Keratinocyte (primary cell): ENCODE results near the gene MARCHF10. TPM values are rescaled to one million over a fixed set of nuclear protein-coding genes. Genes with fewer than 3 reads are reported as not detected.
"Not testable (repeated sequence)": the region's sequence is repeated elsewhere in the genome, so short reads cannot be mapped to it uniquely, and the experiment has no call there.

Experiments
- DNase-seq: peaks from one replicate; pipeline ENCODE4 v3.0.0-alpha.2; 2011; ENCODE audit warnings: low read depth, missing footprints, low spot score
- FAIRE-seq: peaks from 2 replicates; lab custom pipeline; 2011; peaks lifted over from hg19 to GRCh38; lab: Jason Lieb, UNC
- H2AFZ ChIP-seq: 2 replicates; pipeline ENCODE4 v1.6.0; 2012; ENCODE audit warnings: low read length, control low read depth, inconsistent platforms; ENCODE audit not compliant: control insufficient read depth
- H3K27ac ChIP-seq: 2 replicates; pipeline ENCODE4 v1.5.1; 2011; ENCODE audit warnings: low read length; ENCODE audit not compliant: control insufficient read depth, insufficient read depth
- H3K27me3 ChIP-seq: 3 replicates; pipeline ENCODE4 v1.6.0; 2011; ENCODE audit warnings: low read length; ENCODE audit not compliant: control insufficient read depth, insufficient read depth; ENCODE audit errors: extremely low read depth
- H3K36me3 ChIP-seq, 2 experiments: 2 replicates in 1 of 2; 3 replicates in 1 of 2; pipeline ENCODE4 v1.5.1; 2011; ENCODE audit warnings: low read length in 2 of 2, mild to moderate bottlenecking in 1 of 2; ENCODE audit not compliant: control insufficient read depth in 2 of 2, insufficient read depth in 2 of 2; ENCODE audit errors: extremely low read depth in 1 of 2
- H3K4me1 ChIP-seq: 3 replicates; pipeline ENCODE4 v1.5.1; 2011; ENCODE audit warnings: low read length; ENCODE audit not compliant: control insufficient read depth, insufficient read depth; ENCODE audit errors: extremely low read depth
- H3K4me2 ChIP-seq: 3 replicates; pipeline ENCODE4 v1.6.0; 2011; ENCODE audit warnings: low read depth, low read length; ENCODE audit not compliant: control insufficient read depth, insufficient read depth; ENCODE audit errors: extremely low read depth
- H3K4me3 ChIP-seq, 3 experiments: fragments of 200-600 bp in 1 of 3; sonication (generic) in 1 of 3; 2 replicates in 2 of 3; 3 replicates in 1 of 3; pipeline ENCODE4 v1.5.1; 2011 to 2016; ENCODE audit warnings: low read length in 3 of 3, mild to moderate bottlenecking in 3 of 3, control low read depth in 2 of 3, inconsistent platforms in 1 of 3, low read depth in 1 of 3, mixed read lengths in 1 of 3, mixed run types in 1 of 3, moderate library complexity in 1 of 3; ENCODE audit not compliant: control insufficient read depth in 2 of 3, insufficient read depth in 2 of 3; ENCODE audit errors: extremely low read depth in 1 of 3
- H3K79me2 ChIP-seq: 2 replicates; pipeline ENCODE4 v1.6.0; 2012; ENCODE audit warnings: low read length; ENCODE audit not compliant: control insufficient read depth, insufficient read depth
- H3K9ac ChIP-seq: 3 replicates; pipeline ENCODE4 v1.6.0; 2011; ENCODE audit warnings: low read length; ENCODE audit not compliant: control insufficient read depth, insufficient read depth; ENCODE audit errors: extremely low read depth
- H3K9me1 ChIP-seq: 3 replicates; pipeline ENCODE4 v1.6.0; 2011; ENCODE audit warnings: low read length; ENCODE audit not compliant: control insufficient read depth, insufficient read depth; ENCODE audit errors: extremely low read depth
- H3K9me3 ChIP-seq: 2 replicates; pipeline ENCODE4 v1.5.1; 2012; ENCODE audit warnings: low read depth, low read length; ENCODE audit not compliant: control insufficient read depth
- H4K20me1 ChIP-seq: 3 replicates; pipeline ENCODE4 v1.6.0; 2011; ENCODE audit warnings: low read length; ENCODE audit not compliant: control insufficient read depth, insufficient read depth; ENCODE audit errors: extremely low read depth
- CTCF ChIP-seq, 3 experiments: IDR thresholded peaks in 1 of 3; conservative IDR thresholded peaks in 1 of 3; optimal IDR thresholded peaks in 1 of 3; 2 replicates in 2 of 3; 3 replicates in 1 of 3; pipeline versions ENCODE3 to v1.5.1; 2011; ENCODE audit warnings: low read length in 3 of 3, mild to moderate bottlenecking in 3 of 3, moderate library complexity in 2 of 3, control low read depth in 1 of 3, inconsistent platforms in 1 of 3; ENCODE audit not compliant: insufficient read depth in 2 of 3; ENCODE audit errors: extremely low read depth in 1 of 3
- EZH2 ChIP-seq: IDR thresholded peaks from one replicate; pipeline ENCODE4 v1.6.1; 2012; ENCODE audit warnings: inconsistent platforms, mild to moderate bottlenecking, low read length, moderate library complexity
- dilution Hi-C: fragments of 300-500 bp; cut with MboI; formaldehyde crosslinking; loops from one replicate; pipeline ENCODE4 v1.7.0; 2020; ENCODE audit warnings: low sequenced_read_pairs; ENCODE audit not compliant: extremely low pct_ligation_motif_present
- polyA plus RNA-seq, 5 experiments: library from polyadenylated mRNA; depleted of rRNA in 3 of 5; stranded (reverse) in 3 of 5; stranded (forward) in 1 of 5; unstranded in 1 of 5; fragments of >200 nt; gene quantifications; 1 replicate in 1 of 5; 2 replicates in 3 of 5; 3 replicates in 1 of 5; pipeline versions ENCODE4 v1.2.1 to v1.2.3, GENCODE V29; 2011 to 2012; ENCODE audit warnings: missing spikeins in 2 of 5, low read depth in 1 of 5, low replicate concordance in 1 of 5

MARCHF10 gene
- polyA plus RNA-seq, 1 donor (not counting 4 experiments of a cell fraction or from before 2014, with no cell fraction given): not detected

DNA sequence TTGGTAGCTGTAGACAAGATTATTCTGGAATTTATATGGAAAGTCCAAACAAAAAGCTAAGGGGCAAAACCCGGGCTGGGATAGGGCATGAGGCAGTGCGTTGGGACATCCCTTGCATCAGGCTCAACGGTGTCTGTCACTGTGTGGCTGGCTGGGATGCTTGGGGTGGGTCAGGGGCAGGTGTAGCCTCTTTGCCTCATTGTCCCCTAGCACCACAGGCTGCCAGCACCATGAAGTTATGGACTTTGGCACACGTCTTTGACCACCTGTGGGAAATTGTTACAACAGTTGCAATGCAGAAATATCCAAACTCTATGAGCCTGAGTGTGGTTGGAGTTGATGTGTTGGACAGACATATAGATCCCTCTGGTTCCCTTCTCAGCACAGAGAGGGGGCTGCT, 32.8 kb upstream of the MARCHF10 start:
- H3K4me1 ChIP-seq: no peaks in the 10 kb centered on the region
- DNase-seq: no peak
- no peaks in the 10 kb centered on the region for H3K9me3 ChIP-seq
- H3K4me2 ChIP-seq: no peak overlapping the region
- no peaks in the 10 kb centered on the region for H3K36me3 ChIP-seq
- dilution Hi-C loops: no loop called here
- TF ChIP-seq CTCF (optimal IDR thresholded peaks at IDR 0.05 in 1 of 3, IDR thresholded peaks at IDR 0.05 in 1 of 3, conservative IDR thresholded peaks at IDR 0.05 in 1 of 3; ENCODE audit: extremely low read depth in 1 of 3, insufficient read depth in 2 of 3, low read length in 3 of 3): no peak
- no peak for TF ChIP-seq EZH2
- H3K9me1 ChIP-seq: no peaks in the 10 kb centered on the region
- H3K9ac ChIP-seq: no peak overlapping the region
- H3K27me3 ChIP-seq: no peaks in the 10 kb centered on the region
- no peak overlapping the region for H2AFZ ChIP-seq
- no peak overlapping the region for H3K27ac ChIP-seq
- H3K4me3 ChIP-seq: no peak overlapping the region
- FAIRE-seq: no peak
- H4K20me1 ChIP-seq: no peaks in the 10 kb centered on the region
- H3K79me2 ChIP-seq: no peaks in the 10 kb centered on the region

DNA sequence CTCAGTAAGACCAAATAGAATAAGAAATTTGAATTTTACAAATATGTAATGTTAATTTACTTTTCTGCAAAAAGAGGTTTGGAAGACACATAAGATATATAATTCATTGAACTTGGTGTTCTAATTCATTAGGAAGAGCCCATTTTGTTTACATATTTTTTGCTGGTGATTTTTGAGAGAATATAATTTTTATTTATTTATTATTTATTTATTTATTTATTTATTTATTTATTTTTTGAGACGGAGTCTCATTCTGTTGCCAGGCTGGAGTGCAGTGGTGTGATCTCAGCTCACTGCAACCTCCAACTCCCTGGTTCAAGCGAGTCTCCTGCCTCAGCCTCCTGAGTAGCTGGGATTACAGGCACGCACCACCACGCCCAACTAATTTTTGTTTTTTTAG, 25.7 kb upstream of the MARCHF10 start:
- H3K9ac ChIP-seq, H3K79me2 ChIP-seq, H3K4me1 ChIP-seq, dilution Hi-C loops, H3K4me2 ChIP-seq, H3K36me3 ChIP-seq, H3K9me1 ChIP-seq, H4K20me1 ChIP-seq, H3K4me3 ChIP-seq, H3K27ac ChIP-seq, H3K9me3 ChIP-seq, H2AFZ ChIP-seq, H3K27me3 ChIP-seq, DNase-seq, FAIRE-seq: not testable (repeated sequence)

DNA sequence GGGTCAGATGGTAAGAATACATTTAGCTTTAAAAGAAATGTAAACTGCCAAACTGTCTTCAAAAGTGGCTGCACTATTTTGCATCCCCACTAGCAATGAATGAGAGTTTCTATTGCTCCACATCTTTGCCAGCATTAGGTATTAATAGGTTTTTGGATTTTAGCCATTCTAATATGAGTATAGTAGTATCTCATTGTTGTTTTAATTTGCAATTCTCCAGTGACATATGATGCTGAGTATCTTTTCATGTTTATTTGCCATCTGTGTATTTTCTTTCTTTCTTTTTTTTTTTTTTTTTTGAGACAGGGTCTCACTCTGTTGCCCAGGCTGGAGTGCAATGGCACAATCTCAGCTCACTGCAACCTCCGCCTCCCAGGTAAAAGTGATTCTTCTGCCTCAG, 24.3 kb upstream of the MARCHF10 start:
- H3K27ac ChIP-seq: no peak overlapping the region
- dilution Hi-C loops: no loop called here
- FAIRE-seq (no peak), DNase-seq (no peak)
- TF ChIP-seq CTCF (optimal IDR thresholded peaks at IDR 0.05 in 1 of 3, IDR thresholded peaks at IDR 0.05 in 1 of 3, conservative IDR thresholded peaks at IDR 0.05 in 1 of 3; ENCODE audit: extremely low read depth in 1 of 3, insufficient read depth in 2 of 3, low read length in 3 of 3): no peak
- no peak for TF ChIP-seq EZH2
- no peak overlapping the region for H3K4me2 ChIP-seq
- peaks cover 3% of the 10 kb centered on the region for H3K4me1 ChIP-seq
- H4K20me1 ChIP-seq: no peaks in the 10 kb centered on the region
- H3K36me3 ChIP-seq: no peaks in the 10 kb centered on the region
- H3K4me3 ChIP-seq: no peak overlapping the region
- no peak overlapping the region for H3K9ac ChIP-seq
- H3K9me3 ChIP-seq: no peaks in the 10 kb centered on the region
- no peaks in the 10 kb centered on the region for H3K27me3 ChIP-seq
- H2AFZ ChIP-seq: no peak overlapping the region
- H3K79me2 ChIP-seq: no peaks in the 10 kb centered on the region
- H3K9me1 ChIP-seq: no peaks in the 10 kb centered on the region

- H3K4me2 ChIP-seq, H3K9me1 ChIP-seq, H3K27ac ChIP-seq, FAIRE-seq, H4K20me1 ChIP-seq, H3K79me2 ChIP-seq, H3K9ac ChIP-seq, H3K4me3 ChIP-seq, H3K9me3 ChIP-seq, H3K36me3 ChIP-seq, dilution Hi-C loops, H3K27me3 ChIP-seq, DNase-seq, H2AFZ ChIP-seq: not testable (repeated sequence)
- peaks cover 10% of the 10 kb centered on the region for H3K4me1 ChIP-seq
Measured at GRCh38 chr17:62831066-62831465, 23.0 kb upstream of the MARCHF10 start.
